ENCODE data around the gene SIMC1.

The SIMC1 gene

DNA sequence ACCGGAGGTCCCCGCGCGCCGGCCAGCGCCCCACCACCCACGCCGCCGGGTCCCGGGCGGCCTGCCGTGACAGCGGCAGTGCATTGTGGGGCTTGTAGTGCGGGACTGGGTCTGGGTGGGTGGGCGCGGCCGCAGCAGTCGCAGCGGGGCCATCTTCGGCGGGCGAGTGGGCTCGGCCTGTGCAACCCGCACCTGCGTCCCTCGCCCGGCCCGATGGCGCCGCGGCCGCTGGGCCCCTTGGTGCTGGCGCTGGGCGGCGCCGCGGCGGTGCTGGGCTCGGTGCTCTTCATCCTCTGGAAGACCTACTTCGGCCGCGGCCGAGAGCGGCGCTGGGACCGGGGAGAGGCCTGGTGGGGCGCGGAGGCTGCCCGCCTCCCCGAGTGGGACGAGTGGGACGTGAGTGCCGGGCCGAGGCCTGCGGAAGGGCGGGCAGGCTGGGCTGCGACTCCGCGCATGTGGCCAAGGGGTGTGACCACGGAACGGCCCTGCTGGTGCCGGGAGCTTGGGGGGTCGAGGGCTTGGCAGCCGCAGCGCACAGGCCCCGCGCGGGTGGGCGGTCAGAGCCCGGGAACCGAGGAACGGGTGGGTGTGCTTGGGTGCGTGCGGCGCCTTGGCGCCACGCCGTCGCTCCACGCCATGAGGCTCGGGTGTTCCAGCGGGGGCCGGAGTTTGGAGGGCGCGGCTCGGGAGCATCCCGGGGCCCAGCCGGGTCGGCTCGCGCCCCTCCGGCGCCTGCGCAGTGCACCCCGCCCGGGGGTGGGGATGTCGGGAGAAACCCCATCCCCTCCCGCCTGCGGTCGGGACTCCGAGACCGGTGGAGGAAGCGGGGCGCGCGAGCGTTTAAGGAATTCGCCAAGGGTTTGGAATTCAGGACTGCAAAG is 127.4 kb downstream of the SIMC1 start, which contains the start of gene ARL10:
Gene ARL10, plus strand, starts transcription at position 137 of the 881 bp plus-strand sequence. Its CDS starts 77 bp downstream, at position 214.
- peak; percentile 49 for DNase-seq

DNA sequence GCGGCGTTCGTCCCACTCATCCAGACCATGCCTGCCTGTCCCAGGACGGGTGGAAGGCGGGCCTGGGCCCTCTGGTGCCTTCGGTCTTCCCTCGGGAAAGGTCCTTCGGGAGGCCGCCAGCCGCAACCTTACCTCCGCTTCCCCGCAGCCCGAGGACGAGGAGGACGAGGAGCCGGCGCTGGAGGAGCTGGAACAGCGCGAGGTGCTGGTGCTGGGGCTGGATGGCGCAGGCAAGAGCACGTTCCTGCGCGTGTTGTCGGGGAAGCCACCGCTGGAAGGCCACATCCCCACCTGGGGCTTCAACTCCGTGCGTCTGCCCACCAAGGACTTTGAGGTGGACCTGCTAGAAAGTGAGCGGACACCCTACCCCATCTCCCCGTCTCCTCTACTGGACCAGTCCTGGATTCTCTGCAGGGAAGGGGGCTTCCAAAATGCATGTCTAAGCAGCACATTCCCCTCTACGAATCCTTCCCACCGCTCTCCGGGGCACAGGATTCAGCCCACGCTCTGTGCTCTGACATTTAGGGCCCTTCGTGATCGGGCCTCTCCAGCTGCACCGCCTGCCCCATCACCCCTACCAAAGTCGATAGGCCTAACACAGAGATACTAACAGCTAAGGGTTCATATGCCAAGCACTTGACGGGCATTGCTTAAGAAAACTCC is 128.1 kb downstream of the SIMC1 start:
- DNase-seq, result no peak

DNA sequence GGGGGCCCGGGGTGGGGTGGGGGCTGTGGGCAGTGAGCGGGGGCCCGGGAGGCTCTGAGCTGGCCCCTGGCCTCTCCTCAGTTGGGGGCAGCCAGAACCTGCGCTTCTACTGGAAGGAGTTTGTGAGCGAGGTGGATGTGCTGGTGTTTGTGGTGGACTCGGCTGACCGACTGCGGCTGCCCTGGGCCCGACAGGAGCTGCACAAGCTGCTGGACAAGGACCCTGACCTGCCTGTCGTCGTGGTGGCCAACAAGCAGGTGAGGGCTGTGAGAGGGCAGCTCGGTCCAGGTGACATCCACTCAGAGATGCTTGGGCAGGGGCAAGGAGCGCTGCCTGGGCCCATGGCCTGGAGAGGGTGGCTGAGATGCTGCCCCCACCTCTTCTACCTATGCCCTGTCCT is 130.5 kb downstream of the SIMC1 start:
- DNase-seq, result no peak

DNA sequence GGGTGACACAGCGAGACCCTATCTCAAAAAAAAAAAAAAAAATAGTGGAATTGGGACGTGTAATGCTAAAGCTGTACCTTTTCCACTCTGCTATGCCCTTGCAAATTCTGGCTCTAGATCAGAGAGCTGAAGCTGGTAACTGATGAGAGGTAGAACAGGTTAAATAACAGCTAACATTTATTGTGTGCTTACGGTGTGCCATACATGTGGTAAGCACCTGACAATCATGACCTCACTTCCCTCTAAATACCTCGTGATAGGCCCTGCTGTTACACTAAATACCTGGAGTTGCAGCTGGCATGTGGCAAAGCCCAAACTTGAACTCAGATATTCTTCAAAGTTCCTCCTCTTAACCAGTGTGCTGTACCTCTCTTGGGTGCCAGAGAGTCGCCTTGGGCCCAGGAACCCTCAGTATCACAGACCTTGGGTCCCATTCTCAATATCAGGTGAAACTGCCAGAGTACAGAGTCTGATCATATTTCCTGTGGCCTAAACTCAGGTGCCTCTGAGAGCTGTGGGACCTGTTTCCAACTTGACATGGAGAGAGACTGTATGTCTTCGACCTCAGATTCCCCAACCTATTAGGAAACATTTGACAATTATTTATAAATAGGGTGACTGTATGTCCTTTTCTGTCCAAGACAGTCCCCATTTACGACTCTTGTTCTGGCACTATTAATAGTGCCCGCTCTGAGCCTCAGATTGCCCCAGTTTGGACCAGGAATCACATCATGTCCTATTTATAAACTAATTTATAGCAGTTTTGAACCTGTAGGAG is 131.9 kb downstream of the SIMC1 start:
- DNase-seq, result no peak

DNA sequence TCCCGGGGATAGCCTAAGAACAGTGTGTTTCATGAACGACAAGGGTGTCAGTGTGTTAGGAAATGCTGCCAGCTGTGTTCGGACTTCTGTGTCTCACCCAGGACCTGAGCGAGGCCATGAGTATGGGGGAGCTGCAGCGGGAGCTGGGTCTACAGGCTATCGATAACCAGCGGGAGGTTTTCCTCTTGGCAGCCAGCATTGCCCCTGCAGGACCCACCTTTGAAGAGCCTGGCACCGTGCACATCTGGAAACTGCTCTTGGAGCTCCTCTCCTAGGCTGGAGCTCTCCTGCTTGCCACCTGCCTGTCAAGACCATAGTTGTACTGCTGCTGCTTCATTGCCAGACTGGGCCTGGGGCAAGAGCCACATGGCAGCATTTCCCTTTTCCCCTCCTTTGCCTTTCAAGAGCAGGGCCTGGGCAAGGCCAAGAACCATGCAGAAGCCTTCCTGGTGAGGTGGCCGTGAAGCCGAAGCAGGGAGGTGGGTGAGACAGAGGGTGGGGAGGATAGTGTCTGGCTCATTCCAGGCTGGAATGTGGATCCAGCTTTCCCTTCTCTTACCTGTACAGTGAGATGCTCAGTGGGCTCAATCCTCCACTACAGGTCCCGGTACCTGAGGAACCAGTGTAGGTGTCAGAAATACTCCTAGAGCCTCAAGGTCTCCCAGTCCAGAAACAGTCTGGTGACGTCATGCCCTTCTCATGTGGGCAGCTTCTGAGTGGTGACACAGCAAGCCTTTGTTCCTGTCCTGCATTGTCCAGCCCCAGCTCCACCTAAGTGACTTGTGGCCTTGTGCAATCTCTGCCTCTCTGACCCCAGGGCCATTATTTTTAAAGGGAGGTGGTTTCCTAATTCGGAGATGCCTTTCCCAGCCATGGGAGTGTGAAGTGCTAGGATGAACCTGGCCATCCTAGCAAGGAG is 133.7 kb downstream of the SIMC1 start:
- DNase-seq, result no peak

DNA sequence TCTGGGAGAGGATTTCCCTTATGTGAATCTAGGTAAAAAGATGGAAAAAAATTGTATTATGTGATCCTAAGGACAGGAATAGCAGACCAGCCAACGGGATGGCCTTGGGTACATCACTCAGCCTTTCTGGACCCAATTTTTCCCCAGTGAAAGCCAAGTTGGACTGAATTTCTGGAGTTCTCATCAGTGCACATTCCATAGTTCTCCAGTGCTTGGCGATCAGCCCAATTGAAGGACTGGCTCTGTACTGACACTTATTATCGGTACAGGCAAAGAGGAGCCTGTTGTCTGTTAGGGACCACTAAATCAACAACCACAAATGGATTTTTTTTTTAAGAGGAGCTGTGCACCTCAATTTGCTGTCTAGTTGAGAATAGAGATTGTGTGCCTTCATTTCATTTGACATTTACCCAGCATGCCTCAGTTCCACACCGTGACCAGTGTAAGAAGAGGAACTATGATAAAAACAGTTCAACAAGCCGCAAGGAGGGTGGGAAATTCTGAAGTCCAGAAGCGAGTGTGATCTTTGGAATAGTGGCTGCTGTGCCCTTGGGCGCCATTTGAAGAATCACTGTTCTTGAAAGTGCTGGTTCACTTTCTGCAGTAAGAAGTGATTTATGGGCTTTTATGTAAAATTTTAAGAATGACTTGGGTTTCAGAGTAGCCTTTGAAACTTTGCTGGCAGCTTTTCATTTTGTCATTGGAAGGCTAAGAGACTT is 135.0 kb downstream of the SIMC1 start:
- DNase-seq, result no peak

DNA sequence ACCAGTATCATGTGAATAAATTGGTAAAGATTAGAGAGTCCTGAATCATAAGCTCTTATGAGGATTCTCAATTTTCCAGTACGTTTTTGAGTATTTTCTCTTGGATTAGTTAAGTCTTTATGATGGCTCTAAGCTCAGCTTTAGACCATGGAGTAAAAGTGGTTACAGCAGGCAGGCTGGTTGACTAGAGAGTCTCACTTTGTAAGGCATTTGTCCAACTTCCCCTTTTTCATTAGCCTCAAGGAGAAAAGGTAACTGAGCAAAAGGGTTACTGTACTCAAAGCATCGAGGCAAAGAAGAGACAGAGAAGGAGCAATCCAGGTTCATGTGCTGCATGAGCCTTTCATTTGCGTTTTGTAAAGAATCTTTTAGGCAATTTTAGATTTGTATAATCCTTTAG is 141.7 kb downstream of the SIMC1 start:
- DNase-seq, result no peak

DNA sequence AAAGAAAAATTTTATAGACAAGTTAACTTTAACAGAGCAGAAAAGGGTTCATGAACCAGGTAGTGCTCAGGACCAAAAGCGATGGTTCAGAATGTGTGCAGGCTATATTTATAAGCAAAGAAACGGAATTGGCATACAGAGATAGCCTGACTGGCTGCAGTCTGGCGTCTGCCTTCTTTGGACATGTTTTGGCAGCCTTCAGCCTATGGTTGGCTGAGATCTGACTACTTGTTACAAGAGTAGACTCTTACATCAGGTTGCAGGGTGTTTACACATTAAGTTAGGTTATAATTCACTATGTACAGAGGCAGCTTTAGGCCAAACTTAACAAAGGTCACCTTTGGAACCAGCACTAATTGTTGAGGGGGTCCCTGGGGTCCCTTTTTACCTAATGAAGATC is 143.2 kb downstream of the SIMC1 start:
- no peak for DNase-seq

DNA sequence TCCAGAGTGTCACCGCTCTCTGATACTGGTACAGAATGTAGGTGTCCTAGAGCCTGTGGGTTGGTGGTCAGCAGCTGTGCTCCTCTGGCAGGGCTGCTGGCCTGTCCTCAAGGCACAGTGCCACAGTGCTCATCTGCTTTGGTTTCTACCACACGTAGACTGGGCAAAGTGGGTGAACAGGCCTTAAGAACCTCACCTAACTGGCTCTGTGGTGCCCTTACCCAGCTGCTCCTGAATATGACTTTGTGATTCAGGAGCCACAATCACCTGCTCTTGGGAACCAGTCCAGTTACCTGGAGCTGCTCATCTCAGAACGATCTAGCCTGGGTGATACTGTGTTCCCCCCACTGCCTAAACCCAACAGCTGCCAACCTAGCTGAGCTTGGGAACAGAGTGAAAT is 143.8 kb downstream of the SIMC1 start:
- DNase-seq, result no peak

DNA sequence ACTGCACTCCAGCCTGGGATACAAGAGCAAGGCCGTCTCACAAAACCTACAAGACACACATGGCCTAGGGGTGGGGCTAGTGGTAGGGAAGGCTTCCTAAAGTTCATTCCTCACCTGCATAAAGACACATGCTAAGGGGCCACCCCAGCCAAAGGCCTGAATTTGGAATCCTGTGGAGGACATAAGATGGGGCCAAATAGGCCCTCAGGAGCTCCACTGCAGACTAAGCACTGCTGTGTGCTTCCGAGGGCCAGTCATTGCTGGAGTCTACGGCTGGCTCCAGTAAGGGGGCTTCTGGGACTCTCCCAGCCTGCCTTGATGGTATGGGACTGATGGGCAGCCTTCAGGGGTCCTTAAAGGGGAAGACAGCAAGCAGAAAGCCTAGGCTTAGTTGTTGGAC is 144.5 kb downstream of the SIMC1 start:
- no peak for DNase-seq

DNA sequence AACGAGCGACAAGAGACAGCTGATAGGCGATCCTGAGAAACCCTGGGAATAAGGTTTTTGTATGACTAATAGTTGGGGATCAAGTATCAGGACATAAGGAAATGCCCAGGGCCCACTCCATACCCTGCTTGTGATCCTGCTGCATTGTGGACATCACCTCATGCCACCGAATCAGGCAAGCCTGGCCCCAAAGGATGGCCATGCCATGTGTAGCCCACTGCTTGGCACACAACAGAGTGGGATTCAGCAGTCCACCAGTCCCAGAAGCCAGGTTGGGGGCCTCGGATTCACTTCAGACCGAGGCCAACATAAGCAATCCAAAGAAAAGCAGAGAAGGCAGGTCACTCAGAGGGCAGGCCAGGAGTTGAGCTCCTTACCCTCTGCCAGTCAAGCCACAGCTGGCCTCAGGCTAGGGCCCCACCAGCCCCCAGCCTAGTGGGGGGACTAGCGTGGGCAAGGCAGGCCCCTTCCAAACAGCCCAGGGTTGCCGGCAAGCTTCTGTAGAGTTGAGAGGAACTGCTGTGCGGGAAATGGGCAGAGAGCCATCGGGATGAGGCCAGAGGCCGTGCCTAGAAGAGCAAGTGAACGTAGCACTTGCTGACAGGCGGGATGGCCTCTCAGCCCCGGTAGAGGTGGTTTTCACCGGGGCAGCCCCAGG is 145.2 kb downstream of the SIMC1 start:
- DNase-seq, result no peak

DNA sequence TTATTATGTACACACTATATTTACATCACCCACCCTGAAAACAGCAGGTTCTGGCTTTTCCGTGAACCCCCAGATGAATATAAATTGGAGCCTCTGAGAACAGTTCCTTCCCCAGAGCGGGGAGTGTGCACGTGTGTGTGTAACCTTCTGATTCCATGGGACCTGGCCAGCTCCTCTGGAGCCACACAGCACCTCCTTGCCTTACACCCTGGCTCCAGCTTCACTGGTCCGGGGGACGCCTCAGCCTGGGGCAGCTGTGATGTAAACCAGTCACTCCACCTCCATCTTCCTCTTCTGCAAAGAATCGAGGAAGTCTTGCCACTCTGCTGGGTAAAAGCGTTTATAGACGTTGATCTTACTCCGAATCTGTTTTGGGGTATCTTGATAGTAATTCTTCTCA is 145.7 kb downstream of the SIMC1 start:
- DNase-seq, result no peak

DNA sequence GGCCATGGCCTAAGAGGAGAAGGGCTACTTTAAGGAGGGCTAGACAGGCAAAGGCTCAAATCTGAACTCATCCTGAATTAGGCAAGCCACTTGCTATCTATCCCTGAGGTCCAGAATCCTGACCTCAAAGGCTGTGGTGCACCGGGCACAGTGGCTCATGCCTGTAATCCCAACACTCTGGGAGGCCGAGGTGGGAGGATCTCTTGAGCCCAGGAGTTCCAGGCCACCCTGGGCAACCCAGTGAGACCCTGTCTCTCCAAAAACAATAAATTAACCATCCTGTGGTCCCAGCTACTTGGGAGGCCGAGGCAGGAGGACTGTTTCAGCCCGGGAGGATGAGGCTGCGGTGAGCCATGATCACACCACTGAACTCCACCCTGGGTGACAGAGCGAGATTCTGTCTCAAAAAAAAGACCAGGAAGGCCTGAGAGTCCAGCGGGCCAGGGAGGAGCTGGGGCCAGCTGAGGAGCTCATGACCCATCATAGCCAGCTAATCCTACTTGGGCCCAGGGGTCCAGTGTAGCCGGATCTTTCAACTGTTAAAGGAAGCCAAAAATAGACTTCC is 146.2 kb downstream of the SIMC1 start:
- DNase-seq, result no peak

DNA sequence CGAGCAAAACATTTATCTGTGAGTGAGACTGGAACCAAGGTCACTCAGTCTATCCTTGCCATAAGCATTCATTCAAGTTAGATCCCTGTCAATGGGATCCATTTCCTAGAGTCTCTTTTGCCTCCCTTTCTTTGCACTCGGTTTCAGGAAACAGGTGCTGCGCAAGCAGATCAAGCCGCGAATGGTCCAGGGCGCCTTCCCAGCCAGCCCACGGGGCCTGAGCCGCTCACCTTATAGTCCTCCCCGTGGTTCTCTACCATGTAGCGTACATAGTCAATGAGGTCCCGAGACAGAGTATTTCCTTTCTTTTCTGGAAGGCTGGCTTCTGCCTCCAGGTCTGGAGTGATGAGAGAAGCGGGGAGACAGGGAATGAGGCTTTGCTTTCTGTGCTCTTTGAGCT is 146.8 kb downstream of the SIMC1 start:
- DNase-seq, result no peak

DNA sequence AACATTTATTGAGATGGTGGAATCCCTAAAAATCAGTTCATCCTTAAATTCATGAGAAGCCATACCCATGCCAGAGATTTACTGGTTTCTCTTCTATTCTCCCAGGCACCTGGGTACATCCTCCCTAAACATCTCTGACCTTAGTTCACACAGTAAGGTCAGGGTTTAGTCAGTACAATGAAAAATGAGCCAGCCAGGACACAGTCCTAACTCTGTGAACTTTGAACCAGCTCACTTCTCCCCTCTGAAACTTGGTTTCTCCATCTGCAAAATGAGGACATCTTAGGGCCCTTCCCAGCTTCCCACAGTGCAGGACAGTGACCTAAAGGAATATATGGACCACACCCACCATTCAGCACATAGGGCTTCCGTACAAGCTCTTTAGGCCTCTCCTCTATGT is 148.3 kb downstream of the SIMC1 start:
- DNase-seq, result no peak

DNA sequence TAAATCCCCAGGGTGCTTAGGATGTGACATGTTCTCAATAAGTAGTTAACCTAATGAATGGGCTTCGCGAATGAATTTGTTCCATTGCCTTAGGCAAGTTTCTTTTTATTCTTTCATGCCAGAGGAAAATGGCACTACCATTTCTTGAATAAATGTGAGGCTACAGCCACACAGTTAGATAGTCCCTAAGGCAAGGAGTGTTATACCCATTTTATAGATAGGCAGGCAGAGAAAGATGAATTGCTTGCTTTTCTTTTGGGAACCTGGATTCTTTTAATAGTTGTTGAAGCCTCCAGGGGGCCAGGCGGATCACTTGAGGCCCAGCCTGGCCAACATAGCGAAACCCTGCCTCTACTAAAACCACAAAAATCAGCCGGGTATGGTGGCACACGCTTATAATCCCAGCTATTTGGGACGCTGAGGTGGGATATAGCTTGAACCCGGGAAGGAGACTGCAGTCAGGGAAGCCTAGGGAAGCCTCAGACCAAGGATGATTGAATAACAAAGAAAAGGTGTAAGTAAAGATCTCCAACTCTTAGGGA is 149.2 kb downstream of the SIMC1 start:
- DNase-seq, result no peak

DNA sequence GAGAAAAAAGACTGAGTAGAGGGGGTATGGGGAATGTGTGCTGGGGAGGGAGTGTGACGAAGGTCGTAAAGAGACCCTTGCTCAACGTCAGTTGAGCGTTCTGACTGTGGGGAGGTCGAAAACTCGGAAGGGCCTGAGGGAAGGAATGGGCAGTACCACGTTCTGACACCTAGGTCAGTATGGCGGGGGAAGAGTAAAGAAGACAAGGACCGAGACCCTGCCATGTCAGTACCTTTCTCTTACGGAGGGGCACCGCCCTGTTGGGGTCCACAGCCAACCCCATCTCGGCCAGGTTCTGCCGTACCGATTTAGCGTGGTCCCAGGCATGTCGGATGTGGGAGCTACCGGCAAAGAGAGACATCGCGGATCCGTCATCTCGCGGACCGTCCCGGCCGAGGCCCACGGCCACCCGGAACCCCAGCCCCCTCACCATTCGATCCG is 149.8 kb downstream of the SIMC1 start:
- DNase-seq, result peak; percentile 16

DNA sequence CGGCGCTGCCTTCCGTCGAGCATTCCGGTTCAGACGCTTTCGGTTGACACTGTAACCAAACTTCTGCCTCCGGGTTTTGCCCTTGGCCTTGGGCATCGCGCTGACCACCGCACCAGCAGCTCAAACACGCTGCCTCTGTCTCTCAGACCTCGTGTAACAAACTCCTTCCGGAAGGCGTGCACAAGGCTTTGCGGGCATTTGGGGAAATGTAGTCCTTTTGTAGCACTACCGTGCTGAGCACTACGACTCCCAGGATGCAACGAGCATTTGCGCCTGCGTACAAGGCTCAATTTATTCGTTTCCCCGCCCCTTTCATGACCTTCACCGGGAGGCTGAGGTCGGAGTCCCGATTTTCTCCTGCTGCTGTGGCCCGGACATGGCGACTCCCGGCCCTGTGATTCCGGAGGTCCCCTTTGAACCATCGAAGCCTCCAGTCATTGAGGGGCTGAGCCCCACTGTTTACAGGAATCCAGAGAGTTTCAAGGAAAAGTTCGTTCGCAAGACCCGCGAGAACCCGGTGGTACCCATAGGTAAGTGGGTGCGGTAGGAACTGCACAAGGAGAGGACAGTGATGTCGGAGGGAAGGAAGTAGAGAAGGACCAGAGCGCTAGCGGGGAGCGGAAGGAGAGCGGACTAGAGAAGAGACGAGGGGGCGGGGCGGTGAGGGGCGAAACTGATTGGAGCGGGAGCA is 150.4 kb downstream of the SIMC1 start, which contains the start of the genes HIGD2A and NOP16:
Gene HIGD2A, plus strand, starts transcription at position 308 of the 691 bp plus-strand sequence. Its CDS starts 69 bp downstream, at position 377.
Gene NOP16, minus strand, starts transcription at position 155 of the 691 bp plus-strand sequence. Its CDS starts 59 bp downstream, at position 96.
- DNase-seq, result peak; percentile 99
